GM12801 (cell line): ENCODE results near the gene AQP3.
"Not testable (repeated sequence)": the region's sequence is repeated elsewhere in the genome, so short reads cannot be mapped to it uniquely, and the experiment has no call there.

Experiments
- CTCF ChIP-seq: IDR thresholded peaks from one replicate; pipeline ENCODE4 v1.5.1; 2011; ENCODE audit warnings: control low read depth; ENCODE audit not compliant: insufficient read length; ENCODE audit errors: extremely low read depth

Gene AQP3

GRCh38 chr9:33414268-33414667 lies 33.1 kb downstream of the AQP3 start:
- no peak for TF ChIP-seq CTCF

GRCh38 chr9:33408087-33408486 lies 39.3 kb downstream of the AQP3 start:
- no peak for TF ChIP-seq CTCF

- TF ChIP-seq CTCF = no peak
Measured at GRCh38 chr9:33407061-33407460, 40.3 kb downstream of the AQP3 start.

GRCh38 chr9:33404788-33405362 lies 42.5 kb downstream of the AQP3 start:
- no peak for TF ChIP-seq CTCF

- no peak for TF ChIP-seq CTCF
Measured at GRCh38 chr9:33403941-33404787, 43.2 kb downstream of the AQP3 start.

- not testable (repeated sequence) for TF ChIP-seq CTCF
Measured at GRCh38 chr9:33402371-33402770, 45.0 kb downstream of the AQP3 start, which contains the start of gene AQP7. AQP7 (minus strand) TSS chr9:33402568; CDS start chr9:33401262, 1,306 bp downstream.

GRCh38 chr9:33393581-33393980 lies 53.8 kb downstream of the AQP3 start:
- no peak for TF ChIP-seq CTCF
